HEK293 (cell line): ENCODE results near the gene KANSL1.

Source experiments
- CTCF ChIA-PET: fragments of 350-600 bp; formaldehyde crosslinking; extraction: SDS; loops from one replicate; lab custom pipeline; 2021; ENCODE audit warnings: antibody characterized with exemption; lab: Yijun Ruan, JAX
- POLR2A ChIA-PET: fragments of 300-600 bp; formaldehyde crosslinking; extraction: SDS; loops from one replicate; lab custom pipeline; 2020; ENCODE audit warnings: antibody characterized with exemption, inconsistent platforms; lab: Yijun Ruan, JAX
- H3K27ac ChIP-seq: fragments of 200-500 bp; sonication (Bioruptor generic); 2 replicates; pipeline ENCODE4 v1.5.1; 2014; ENCODE audit warnings: low read depth, low read length, control low read depth, inconsistent platforms; ENCODE audit errors: extremely low read depth
- H3K36me3 ChIP-seq, 2 experiments: fragments of 200-500 bp in 1 of 2; sonication (Bioruptor generic) in 1 of 2; 1 replicate in 1 of 2; 2 replicates in 1 of 2; pipeline ENCODE4 v1.5.1; 2014 to 2017; ENCODE audit warnings: inconsistent platforms in 2 of 2, low read length in 2 of 2; ENCODE audit not compliant: control insufficient read depth in 2 of 2, insufficient read depth in 1 of 2
- H3K4me1 ChIP-seq: fragments of 200-500 bp; sonication (Bioruptor generic); 2 replicates; pipeline ENCODE4 v1.5.1; 2014; ENCODE audit warnings: mild to moderate bottlenecking, low read length, inconsistent platforms; ENCODE audit not compliant: control insufficient read depth, insufficient read depth
- H3K4me3 ChIP-seq: 2 replicates; pipeline ENCODE4 v1.5.1; 2011; ENCODE audit warnings: low read depth, mild to moderate bottlenecking, control low read depth, low read length, moderate library complexity
- H3K9me3 ChIP-seq: fragments of 200-500 bp; sonication (Bioruptor generic); 2 replicates; pipeline ENCODE4 v1.5.1; 2014; ENCODE audit warnings: low read depth, low read length, inconsistent platforms; ENCODE audit not compliant: control insufficient read depth, insufficient read depth
- KLF1 ChIP-seq: fragments of 450-650 bp; formaldehyde crosslinking; IDR thresholded peaks from 2 replicates; pipeline ENCODE4 v1.5.1; 2016; ENCODE audit warnings: missing biosample characterization, missing genetic modification characterization
- KLF7 ChIP-seq: fragments of 450-650 bp; formaldehyde crosslinking; IDR thresholded peaks from 2 replicates; pipeline ENCODE4 v1.5.1; 2016; ENCODE audit warnings: missing biosample characterization, missing genetic modification characterization, borderline replicate concordance
- KLF9 ChIP-seq: fragments of 450-650 bp; formaldehyde crosslinking; IDR thresholded peaks from 2 replicates; pipeline ENCODE4 v1.5.1; 2016; ENCODE audit warnings: missing biosample characterization, missing genetic modification characterization, low read depth
- PRDM1 ChIP-seq: fragments of 450-650 bp; formaldehyde crosslinking; IDR thresholded peaks from 2 replicates; pipeline ENCODE4; 2016; ENCODE audit warnings: missing biosample characterization, missing genetic modification characterization
- SP2 ChIP-seq: fragments of 450-650 bp; formaldehyde crosslinking; IDR thresholded peaks from 2 replicates; pipeline ENCODE4 v1.5.1; 2016; ENCODE audit warnings: missing biosample characterization, missing genetic modification characterization
- TRIM28 ChIP-seq: IDR thresholded peaks from 2 replicates; pipeline ENCODE4 v1.6.1; 2011; ENCODE audit warnings: low read length, control low read depth, borderline replicate concordance
- ZBTB21 ChIP-seq: fragments of 450-650 bp; formaldehyde crosslinking; IDR thresholded peaks from 2 replicates; pipeline ENCODE4 v1.5.1; 2017; ENCODE audit warnings: missing biosample characterization, missing genetic modification characterization
- ZNF121 ChIP-seq: fragments of 450-650 bp; formaldehyde crosslinking; IDR thresholded peaks from 2 replicates; pipeline ENCODE4 v1.5.1; 2016; ENCODE audit warnings: missing biosample characterization, missing genetic modification characterization
- ZNF16 ChIP-seq: fragments of 450-650 bp; formaldehyde crosslinking; IDR thresholded peaks from 2 replicates; pipeline ENCODE4 v1.5.1; 2016; ENCODE audit warnings: low read depth, missing biosample characterization, missing genetic modification characterization
- ZNF366 ChIP-seq: fragments of 450-650 bp; formaldehyde crosslinking; conservative IDR thresholded peaks from 2 replicates; pipeline ENCODE4 v1.5.1; 2016; ENCODE audit warnings: missing biosample characterization, missing genetic modification characterization
- ZNF423 ChIP-seq: fragments of 450-650 bp; formaldehyde crosslinking; IDR thresholded peaks from 2 replicates; pipeline ENCODE4 v1.5.1; 2016; ENCODE audit warnings: missing biosample characterization, missing genetic modification characterization
- ZNF707 ChIP-seq: fragments of 450-650 bp; formaldehyde crosslinking; IDR thresholded peaks from 2 replicates; pipeline ENCODE4 v1.5.1; 2016; ENCODE audit warnings: missing biosample characterization, missing genetic modification characterization
- TF ChIP-seq, protein P1 (sequence below): fragments of 450-650 bp; formaldehyde crosslinking; IDR thresholded peaks from 2 replicates; pipeline ENCODE4 v1.5.1; 2016; ENCODE audit warnings: missing biosample characterization, missing genetic modification characterization
- TF ChIP-seq, protein P2 (sequence below): fragments of 450-650 bp; formaldehyde crosslinking; IDR thresholded peaks from 2 replicates; pipeline ENCODE4 v1.5.1; 2016; ENCODE audit warnings: missing biosample characterization, missing genetic modification characterization
- TF ChIP-seq, protein P3 (sequence below): fragments of 450-650 bp; formaldehyde crosslinking; IDR thresholded peaks from 2 replicates; pipeline ENCODE4 v1.5.1; 2016; ENCODE audit warnings: missing biosample characterization, missing genetic modification characterization
- TF ChIP-seq, protein P4 (sequence below): fragments of 450-650 bp; formaldehyde crosslinking; IDR thresholded peaks from 2 replicates; pipeline ENCODE4 v1.5.1; 2017; ENCODE audit warnings: missing biosample characterization, mild to moderate bottlenecking, missing genetic modification characterization, moderate library complexity
- TF ChIP-seq, protein P5 (sequence below): fragments of 450-650 bp; formaldehyde crosslinking; IDR thresholded peaks from 2 replicates; pipeline ENCODE4 v1.5.1; 2017; ENCODE audit warnings: missing biosample characterization, missing genetic modification characterization
- TF ChIP-seq, protein P6 (sequence below): fragments of 450-650 bp; formaldehyde crosslinking; IDR thresholded peaks from 2 replicates; pipeline ENCODE4 v1.5.1; 2017; ENCODE audit warnings: missing biosample characterization, missing genetic modification characterization
- TF ChIP-seq, protein P7 (sequence below): fragments of 450-650 bp; formaldehyde crosslinking; IDR thresholded peaks from 2 replicates; pipeline ENCODE4 v1.5.1; 2016; ENCODE audit warnings: missing biosample characterization, missing genetic modification characterization
- TF ChIP-seq, protein P8 (sequence below): fragments of 450-650 bp; formaldehyde crosslinking; IDR thresholded peaks from 2 replicates; pipeline ENCODE4 v1.5.1; 2017; ENCODE audit warnings: missing biosample characterization, missing genetic modification characterization
- TF ChIP-seq, protein P9 (sequence below): fragments of 450-650 bp; formaldehyde crosslinking; IDR thresholded peaks from 2 replicates; pipeline ENCODE4 v1.5.1; 2017; ENCODE audit warnings: missing biosample characterization, missing genetic modification characterization

KANSL1 gene

DNA sequence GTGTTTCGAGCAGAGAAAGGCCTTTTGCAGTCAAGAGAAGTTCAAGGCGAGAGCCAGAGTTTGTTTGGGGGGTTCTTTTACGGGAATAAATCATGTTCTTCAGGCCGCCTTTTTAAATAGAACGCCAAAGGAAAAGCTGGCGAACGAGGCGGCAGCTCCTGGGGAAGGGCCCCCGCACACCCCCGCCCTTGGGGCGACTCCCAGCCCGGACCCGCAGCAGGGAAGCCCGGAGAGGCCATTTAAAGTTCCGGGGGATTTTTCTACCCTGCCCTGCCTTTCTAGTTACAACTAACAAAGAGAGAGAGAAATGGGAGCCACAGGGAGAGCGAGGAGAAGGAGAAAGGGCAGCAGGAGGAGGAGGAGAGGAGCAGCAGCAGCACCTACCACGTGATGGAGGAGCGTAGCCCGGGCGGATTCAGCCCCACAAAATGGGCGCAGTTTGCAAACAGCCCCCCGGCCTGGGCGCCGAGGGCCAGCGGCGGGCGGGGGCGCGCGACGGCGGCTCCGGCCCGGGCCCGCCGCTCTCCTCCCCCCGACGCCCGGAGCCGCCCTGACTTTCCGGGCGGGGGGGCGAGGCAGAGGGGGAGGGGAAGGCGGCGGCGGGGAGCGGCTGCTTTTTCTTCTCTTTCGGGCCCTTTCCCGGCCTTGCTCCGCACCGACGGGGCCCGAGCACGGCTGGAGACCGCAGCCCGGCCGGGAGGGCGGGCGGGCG, 634 bp downstream of the KANSL1 start:
- H3K27ac ChIP-seq, result peak overlapping the region; percentile 99
- H3K4me3 ChIP-seq, result peak overlapping the region; percentile 87
- no peaks in the 10 kb centered on the region for H3K9me3 ChIP-seq
- peaks cover 5 to 8% of the 10 kb centered on the region in 2 experiments; a peak in 2 of 3 replicates for H3K36me3 ChIP-seq
- ChIA-PET CTCF (interaction anchor here (0.5 to 1.9 kb wide), 63 partner anchors 8 to 610 kb away, joined by 3 to 30 read pairs (median 5); no protein-coding TSS in a partner anchor), POLR2A (interaction anchor here (0.6 to 2.0 kb wide), 13 partner anchors 16 to 148 kb away, joined by 3 to 12 read pairs (median 5); no protein-coding TSS in a partner anchor)
- H3K4me1 ChIP-seq, result peaks cover 38% of the 10 kb centered on the region
- TF ChIP-seq ZNF707 (tag by site-specific recombination), result no peak
- TF ChIP-seq, protein P1, sequence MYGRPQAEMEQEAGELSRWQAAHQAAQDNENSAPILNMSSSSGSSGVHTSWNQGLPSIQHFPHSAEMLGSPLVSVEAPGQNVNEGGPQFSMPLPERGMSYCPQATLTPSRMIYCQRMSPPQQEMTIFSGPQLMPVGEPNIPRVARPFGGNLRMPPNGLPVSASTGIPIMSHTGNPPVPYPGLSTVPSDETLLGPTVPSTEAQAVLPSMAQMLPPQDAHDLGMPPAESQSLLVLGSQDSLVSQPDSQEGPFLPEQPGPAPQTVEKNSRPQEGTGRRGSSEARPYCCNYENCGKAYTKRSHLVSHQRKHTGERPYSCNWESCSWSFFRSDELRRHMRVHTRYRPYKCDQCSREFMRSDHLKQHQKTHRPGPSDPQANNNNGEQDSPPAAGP (tag by site-specific recombination), result peak; percentile 69; the same call in 1 of the 2 replicates
- TF ChIP-seq ZNF366 (tag by site-specific recombination), result peak; percentile 71
- TF ChIP-seq ZNF121 (tag by site-specific recombination), result peak; percentile 89
- no peak for TF ChIP-seq TRIM28
- TF ChIP-seq SP2 (tag by site-specific recombination), result peak; percentile 37
- TF ChIP-seq KLF1 (tag by site-specific recombination), result peak; percentile 71
- TF ChIP-seq, protein P2, sequence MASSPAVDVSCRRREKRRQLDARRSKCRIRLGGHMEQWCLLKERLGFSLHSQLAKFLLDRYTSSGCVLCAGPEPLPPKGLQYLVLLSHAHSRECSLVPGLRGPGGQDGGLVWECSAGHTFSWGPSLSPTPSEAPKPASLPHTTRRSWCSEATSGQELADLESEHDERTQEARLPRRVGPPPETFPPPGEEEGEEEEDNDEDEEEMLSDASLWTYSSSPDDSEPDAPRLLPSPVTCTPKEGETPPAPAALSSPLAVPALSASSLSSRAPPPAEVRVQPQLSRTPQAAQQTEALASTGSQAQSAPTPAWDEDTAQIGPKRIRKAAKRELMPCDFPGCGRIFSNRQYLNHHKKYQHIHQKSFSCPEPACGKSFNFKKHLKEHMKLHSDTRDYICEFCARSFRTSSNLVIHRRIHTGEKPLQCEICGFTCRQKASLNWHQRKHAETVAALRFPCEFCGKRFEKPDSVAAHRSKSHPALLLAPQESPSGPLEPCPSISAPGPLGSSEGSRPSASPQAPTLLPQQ (tag by site-specific recombination), result no peak
- TF ChIP-seq, protein P3, sequence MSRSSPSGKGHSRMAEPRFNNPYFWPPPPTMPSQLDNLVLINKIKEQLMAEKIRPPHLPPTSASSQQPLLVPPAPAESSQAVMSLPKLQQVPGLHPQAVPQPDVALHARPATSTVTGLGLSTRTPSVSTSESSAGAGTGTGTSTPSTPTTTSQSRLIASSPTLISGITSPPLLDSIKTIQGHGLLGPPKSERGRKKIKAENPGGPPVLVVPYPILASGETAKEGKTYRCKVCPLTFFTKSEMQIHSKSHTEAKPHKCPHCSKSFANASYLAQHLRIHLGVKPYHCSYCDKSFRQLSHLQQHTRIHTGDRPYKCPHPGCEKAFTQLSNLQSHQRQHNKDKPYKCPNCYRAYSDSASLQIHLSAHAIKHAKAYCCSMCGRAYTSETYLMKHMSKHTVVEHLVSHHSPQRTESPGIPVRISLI, result no peak
- peak; percentile 79; the same call in 1 of the 2 replicates for TF ChIP-seq KLF7 (tag by site-specific recombination)
- TF ChIP-seq, protein P4, sequence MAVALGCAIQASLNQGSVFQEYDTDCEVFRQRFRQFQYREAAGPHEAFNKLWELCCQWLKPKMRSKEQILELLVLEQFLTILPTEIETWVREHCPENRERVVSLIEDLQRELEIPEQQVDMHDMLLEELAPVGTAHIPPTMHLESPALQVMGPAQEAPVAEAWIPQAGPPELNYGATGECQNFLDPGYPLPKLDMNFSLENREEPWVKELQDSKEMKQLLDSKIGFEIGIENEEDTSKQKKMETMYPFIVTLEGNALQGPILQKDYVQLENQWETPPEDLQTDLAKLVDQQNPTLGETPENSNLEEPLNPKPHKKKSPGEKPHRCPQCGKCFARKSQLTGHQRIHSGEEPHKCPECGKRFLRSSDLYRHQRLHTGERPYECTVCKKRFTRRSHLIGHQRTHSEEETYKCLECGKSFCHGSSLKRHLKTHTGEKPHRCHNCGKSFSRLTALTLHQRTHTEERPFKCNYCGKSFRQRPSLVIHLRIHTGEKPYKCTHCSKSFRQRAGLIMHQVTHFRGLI, result no peak; the same call in 1 of the 2 replicates
- peak; percentile 69 for TF ChIP-seq ZNF423 (tag by site-specific recombination)
- TF ChIP-seq, protein P5, sequence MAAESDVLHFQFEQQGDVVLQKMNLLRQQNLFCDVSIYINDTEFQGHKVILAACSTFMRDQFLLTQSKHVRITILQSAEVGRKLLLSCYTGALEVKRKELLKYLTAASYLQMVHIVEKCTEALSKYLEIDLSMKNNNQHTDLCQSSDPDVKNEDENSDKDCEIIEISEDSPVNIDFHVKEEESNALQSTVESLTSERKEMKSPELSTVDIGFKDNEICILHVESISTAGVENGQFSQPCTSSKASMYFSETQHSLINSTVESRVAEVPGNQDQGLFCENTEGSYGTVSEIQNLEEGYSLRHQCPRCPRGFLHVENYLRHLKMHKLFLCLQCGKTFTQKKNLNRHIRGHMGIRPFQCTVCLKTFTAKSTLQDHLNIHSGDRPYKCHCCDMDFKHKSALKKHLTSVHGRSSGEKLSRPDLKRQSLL (tag by site-specific recombination), result no peak
- TF ChIP-seq PRDM1 (tag by site-specific recombination), result peak; percentile 96
- TF ChIP-seq, protein P6, sequence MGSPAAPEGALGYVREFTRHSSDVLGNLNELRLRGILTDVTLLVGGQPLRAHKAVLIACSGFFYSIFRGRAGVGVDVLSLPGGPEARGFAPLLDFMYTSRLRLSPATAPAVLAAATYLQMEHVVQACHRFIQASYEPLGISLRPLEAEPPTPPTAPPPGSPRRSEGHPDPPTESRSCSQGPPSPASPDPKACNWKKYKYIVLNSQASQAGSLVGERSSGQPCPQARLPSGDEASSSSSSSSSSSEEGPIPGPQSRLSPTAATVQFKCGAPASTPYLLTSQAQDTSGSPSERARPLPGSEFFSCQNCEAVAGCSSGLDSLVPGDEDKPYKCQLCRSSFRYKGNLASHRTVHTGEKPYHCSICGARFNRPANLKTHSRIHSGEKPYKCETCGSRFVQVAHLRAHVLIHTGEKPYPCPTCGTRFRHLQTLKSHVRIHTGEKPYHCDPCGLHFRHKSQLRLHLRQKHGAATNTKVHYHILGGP, result no peak
- TF ChIP-seq, protein P7, sequence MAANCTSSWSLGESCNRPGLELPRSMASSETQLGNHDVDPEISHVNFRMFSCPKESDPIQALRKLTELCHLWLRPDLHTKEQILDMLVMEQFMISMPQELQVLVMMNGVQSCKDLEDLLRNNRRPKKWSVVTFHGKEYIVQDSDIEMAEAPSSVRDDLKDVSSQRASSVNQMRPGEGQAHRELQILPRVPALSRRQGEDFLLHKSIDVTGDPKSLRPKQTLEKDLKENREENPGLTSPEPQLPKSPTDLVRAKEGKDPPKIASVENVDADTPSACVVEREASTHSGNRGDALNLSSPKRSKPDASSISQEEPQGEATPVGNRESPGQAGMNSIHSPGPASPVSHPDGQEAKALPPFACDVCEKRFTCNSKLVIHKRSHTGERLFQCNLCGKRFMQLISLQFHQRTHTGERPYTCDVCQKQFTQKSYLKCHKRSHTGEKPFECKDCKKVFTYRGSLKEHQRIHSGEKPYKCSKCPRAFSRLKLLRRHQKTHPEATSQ, result no peak
- TF ChIP-seq ZNF16 (tag by site-specific recombination), result peak; percentile 98
- TF ChIP-seq ZBTB21 (tag by site-specific recombination), result 0 out of 2 replicates have a peak, but pooled peaks have one; percentile 15
- TF ChIP-seq, protein P8, sequence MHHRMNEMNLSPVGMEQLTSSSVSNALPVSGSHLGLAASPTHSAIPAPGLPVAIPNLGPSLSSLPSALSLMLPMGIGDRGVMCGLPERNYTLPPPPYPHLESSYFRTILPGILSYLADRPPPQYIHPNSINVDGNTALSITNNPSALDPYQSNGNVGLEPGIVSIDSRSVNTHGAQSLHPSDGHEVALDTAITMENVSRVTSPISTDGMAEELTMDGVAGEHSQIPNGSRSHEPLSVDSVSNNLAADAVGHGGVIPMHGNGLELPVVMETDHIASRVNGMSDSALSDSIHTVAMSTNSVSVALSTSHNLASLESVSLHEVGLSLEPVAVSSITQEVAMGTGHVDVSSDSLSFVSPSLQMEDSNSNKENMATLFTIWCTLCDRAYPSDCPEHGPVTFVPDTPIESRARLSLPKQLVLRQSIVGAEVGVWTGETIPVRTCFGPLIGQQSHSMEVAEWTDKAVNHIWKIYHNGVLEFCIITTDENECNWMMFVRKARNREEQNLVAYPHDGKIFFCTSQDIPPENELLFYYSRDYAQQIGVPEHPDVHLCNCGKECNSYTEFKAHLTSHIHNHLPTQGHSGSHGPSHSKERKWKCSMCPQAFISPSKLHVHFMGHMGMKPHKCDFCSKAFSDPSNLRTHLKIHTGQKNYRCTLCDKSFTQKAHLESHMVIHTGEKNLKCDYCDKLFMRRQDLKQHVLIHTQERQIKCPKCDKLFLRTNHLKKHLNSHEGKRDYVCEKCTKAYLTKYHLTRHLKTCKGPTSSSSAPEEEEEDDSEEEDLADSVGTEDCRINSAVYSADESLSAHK, result 0 out of 2 replicates have a peak, but pooled peaks have one; percentile 18
- 0 out of 2 replicates have a peak, but pooled peaks have one; percentile 48 for TF ChIP-seq KLF9 (tag by site-specific recombination)
- TF ChIP-seq, protein P9, sequence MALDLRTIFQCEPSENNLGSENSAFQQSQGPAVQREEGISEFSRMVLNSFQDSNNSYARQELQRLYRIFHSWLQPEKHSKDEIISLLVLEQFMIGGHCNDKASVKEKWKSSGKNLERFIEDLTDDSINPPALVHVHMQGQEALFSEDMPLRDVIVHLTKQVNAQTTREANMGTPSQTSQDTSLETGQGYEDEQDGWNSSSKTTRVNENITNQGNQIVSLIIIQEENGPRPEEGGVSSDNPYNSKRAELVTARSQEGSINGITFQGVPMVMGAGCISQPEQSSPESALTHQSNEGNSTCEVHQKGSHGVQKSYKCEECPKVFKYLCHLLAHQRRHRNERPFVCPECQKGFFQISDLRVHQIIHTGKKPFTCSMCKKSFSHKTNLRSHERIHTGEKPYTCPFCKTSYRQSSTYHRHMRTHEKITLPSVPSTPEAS (tag by site-specific recombination), result no peak
